ENCODE results near the gene ANKRD27.

- TF ChIP-seq POLR2A (IDR thresholded peaks at IDR 0.05; ENCODE audit: low read length) (no peak), GATA1 (IDR thresholded peaks at IDR 0.05; ENCODE audit: low read depth, low read length) (no peak)
These were observed 93.2 kb downstream of the ANKRD27 start for GRCh38 chr19:32581705-32582179.

All from erythroblast (primary cell).